Endodermal cell (in vitro differentiated cells): ENCODE measurements around the gene AGTR1. TPM values are rescaled to one million over a fixed set of nuclear protein-coding genes. Genes with fewer than 3 reads are reported as not detected.

Experiments used
- DNase-seq: peaks from one replicate; pipeline ENCODE4 v3.0.0-alpha.2; 2017
- H3K27ac ChIP-seq: 2 replicates; pipeline ENCODE4 v1.5.1; 2013; ENCODE audit warnings: mild to moderate bottlenecking, low read depth, low read length, moderate library complexity
- H3K27me3 ChIP-seq: 2 replicates; pipeline ENCODE4 v1.6.1; 2013; ENCODE audit warnings: mild to moderate bottlenecking, low read length, moderate library complexity; ENCODE audit not compliant: insufficient read depth, control insufficient read depth, poor library complexity, severe bottlenecking
- H3K36me3 ChIP-seq: 2 replicates; pipeline ENCODE4 v1.7.0; 2013; ENCODE audit warnings: mild to moderate bottlenecking, low read length, moderate library complexity; ENCODE audit not compliant: control insufficient read depth, insufficient read depth
- H3K4me1 ChIP-seq: one replicate; pipeline ENCODE4 v1.7.0; 2013; ENCODE audit warnings: low read length; ENCODE audit not compliant: control insufficient read depth, insufficient read depth
- H3K4me3 ChIP-seq: 2 replicates; pipeline ENCODE4 v1.5.1; 2013; ENCODE audit warnings: mild to moderate bottlenecking, low read length, moderate library complexity
- H3K9ac ChIP-seq: 2 replicates; pipeline ENCODE4 v1.6.1; 2013; ENCODE audit warnings: mild to moderate bottlenecking, low read length, moderate library complexity; ENCODE audit not compliant: poor library complexity, severe bottlenecking; ENCODE audit errors: extremely low read depth
- H3K9me3 ChIP-seq: 2 replicates; pipeline ENCODE4 v1.6.1; 2013; ENCODE audit warnings: mild to moderate bottlenecking, low read length, moderate library complexity; ENCODE audit not compliant: control insufficient read depth
- H3K27ac Mint-ChIP-seq: 2 replicates; pipeline ENCODE4 v1.8.0; 2020; ENCODE audit warnings: mixed read lengths
- H3K27me3 Mint-ChIP-seq: 2 replicates; pipeline ENCODE4 v1.8.0; 2021; ENCODE audit warnings: mild to moderate bottlenecking, mixed read lengths; ENCODE audit not compliant: insufficient read depth
- H3K36me3 Mint-ChIP-seq: 2 replicates; pipeline ENCODE4 v1.8.0; 2020; ENCODE audit warnings: low read depth, mixed read lengths
- H3K4me1 Mint-ChIP-seq: 2 replicates; pipeline ENCODE4 v1.8.0; 2020; ENCODE audit warnings: mixed read lengths
- H3K4me3 Mint-ChIP-seq: 2 replicates; pipeline ENCODE4 v1.8.0; 2020; ENCODE audit warnings: mild to moderate bottlenecking, moderate library complexity, mixed read lengths
- H3K9me3 Mint-ChIP-seq: 2 replicates; pipeline ENCODE4 v1.8.0; 2020; ENCODE audit warnings: mild to moderate bottlenecking, mixed read lengths
- WGBS, 2 experiments: methylation state at CpG; one replicate each; pipeline versions ENCODE4 v1.1.5 to v1.1.7; 2013; ENCODE audit warnings: missing lambda C conversion rate in 2 of 2, mixed read lengths in 1 of 2; ENCODE audit not compliant: insufficient coverage in 1 of 2, insufficient read length in 1 of 2; 5-methylcytosine and 5-hydroxymethylcytosine counted together
- total RNA-seq, 2 donors: library from RNA; stranded (reverse); fragmentation: NEBNext Ultra II Directional in 1 of 2; extraction: Animal tissue kit (Norgen Biotek cat#: 25700) in 1 of 2; gene quantifications; 2 replicates in 1 of 2; 3 replicates in 1 of 2; pipeline ENCODE4 v1.2.1, GENCODE V29; 2021
- TF ChIP-seq, protein P1 (sequence below): fragments of 200-600 bp; sonication (generic); conservative IDR thresholded peaks from 2 replicates; pipeline ENCODE4 v1.5.0; 2021; ENCODE audit warnings: antibody characterized with exemption, mild to moderate bottlenecking

Gene AGTR1
- total RNA-seq, 2 donors from 2014 or later = 0.15 TPM; not detected in 1

- TF ChIP-seq, protein P1, sequence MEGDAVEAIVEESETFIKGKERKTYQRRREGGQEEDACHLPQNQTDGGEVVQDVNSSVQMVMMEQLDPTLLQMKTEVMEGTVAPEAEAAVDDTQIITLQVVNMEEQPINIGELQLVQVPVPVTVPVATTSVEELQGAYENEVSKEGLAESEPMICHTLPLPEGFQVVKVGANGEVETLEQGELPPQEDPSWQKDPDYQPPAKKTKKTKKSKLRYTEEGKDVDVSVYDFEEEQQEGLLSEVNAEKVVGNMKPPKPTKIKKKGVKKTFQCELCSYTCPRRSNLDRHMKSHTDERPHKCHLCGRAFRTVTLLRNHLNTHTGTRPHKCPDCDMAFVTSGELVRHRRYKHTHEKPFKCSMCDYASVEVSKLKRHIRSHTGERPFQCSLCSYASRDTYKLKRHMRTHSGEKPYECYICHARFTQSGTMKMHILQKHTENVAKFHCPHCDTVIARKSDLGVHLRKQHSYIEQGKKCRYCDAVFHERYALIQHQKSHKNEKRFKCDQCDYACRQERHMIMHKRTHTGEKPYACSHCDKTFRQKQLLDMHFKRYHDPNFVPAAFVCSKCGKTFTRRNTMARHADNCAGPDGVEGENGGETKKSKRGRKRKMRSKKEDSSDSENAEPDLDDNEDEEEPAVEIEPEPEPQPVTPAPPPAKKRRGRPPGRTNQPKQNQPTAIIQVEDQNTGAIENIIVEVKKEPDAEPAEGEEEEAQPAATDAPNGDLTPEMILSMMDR = no peak
- no peak for DNase-seq
- Histone ChIP-seq H3K36me3 (no peaks in the 10 kb centered on the region), H3K4me3 (no peak overlapping the region), H3K27me3 (no peaks in the 10 kb centered on the region), H3K4me1 (no peaks in the 10 kb centered on the region), H3K9ac (no peak overlapping the region), H3K9me3 (no peaks in the 10 kb centered on the region), H3K27ac (no peak overlapping the region)
- no peaks in the 10 kb centered on the region for H3K4me1 Mint-ChIP-seq
- WGBS, 2 experiments = 80 to 93% methylated on average over 2 of the region's 2 CpGs
- no peaks in the 10 kb centered on the region for H3K9me3 Mint-ChIP-seq
- no peak overlapping the region for H3K27ac Mint-ChIP-seq
- no peaks in the 10 kb centered on the region for H3K27me3 Mint-ChIP-seq
- H3K4me3 Mint-ChIP-seq = no peak overlapping the region
- no peaks in the 10 kb centered on the region for H3K36me3 Mint-ChIP-seq
These were observed 23.2 kb downstream of the AGTR1 start for GRCh38 chr3:148720873-148721272.

DNA sequence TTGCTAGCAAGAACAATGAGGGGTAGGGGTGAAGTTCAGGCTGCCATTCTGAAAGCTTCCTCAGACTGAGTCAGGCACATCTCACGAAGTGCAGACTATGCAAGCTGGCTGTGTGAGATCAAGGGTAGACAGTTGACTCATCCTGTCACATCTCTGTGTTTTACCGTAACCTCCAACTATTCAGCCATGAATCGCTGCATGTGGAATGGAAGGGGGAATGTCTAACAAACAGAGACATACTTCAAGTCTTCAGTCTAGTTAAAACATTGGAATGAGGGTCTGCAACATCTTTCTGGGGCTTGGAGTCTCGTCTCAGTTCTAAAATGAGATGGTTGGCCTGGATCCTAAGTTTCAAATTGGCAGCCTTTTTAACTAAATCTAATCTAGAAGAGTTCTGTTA, 25.9 kb downstream of the AGTR1 start:
- Mint-ChIP-seq H3K27ac (no peak overlapping the region), H3K4me3 (no peak overlapping the region), H3K9me3 (no peaks in the 10 kb centered on the region), H3K36me3 (no peaks in the 10 kb centered on the region), H3K27me3 (no peaks in the 10 kb centered on the region), H3K4me1 (no peaks in the 10 kb centered on the region)
- no peaks in the 10 kb centered on the region for H3K4me1 ChIP-seq
- H3K4me3 ChIP-seq = no peak overlapping the region
- no peak overlapping the region for H3K27ac ChIP-seq
- 72 to 90% methylated on average over 2 to 4 of the region's 4 CpGs for WGBS, 2 experiments
- H3K9ac ChIP-seq = no peak overlapping the region
- no peak for DNase-seq
- H3K27me3 ChIP-seq = no peaks in the 10 kb centered on the region
- TF ChIP-seq, protein P1 = no peak
- no peaks in the 10 kb centered on the region for H3K36me3 ChIP-seq
- no peaks in the 10 kb centered on the region for H3K9me3 ChIP-seq

GRCh38 chr3:148727231-148727630, 29.5 kb downstream of the AGTR1 start:
- Histone ChIP-seq H3K4me1 (no peaks in the 10 kb centered on the region), H3K27me3 (no peaks in the 10 kb centered on the region), H3K9ac (no peak overlapping the region), H3K36me3 (no peaks in the 10 kb centered on the region), H3K4me3 (no peak overlapping the region), H3K27ac (no peak overlapping the region), H3K9me3 (no peaks in the 10 kb centered on the region)
- Mint-ChIP-seq H3K9me3 (no peaks in the 10 kb centered on the region), H3K27me3 (no peaks in the 10 kb centered on the region), H3K4me1 (no peaks in the 10 kb centered on the region), H3K27ac (no peak overlapping the region), H3K4me3 (no peak overlapping the region), H3K36me3 (no peaks in the 10 kb centered on the region)
- peak; percentile 84 for DNase-seq
- WGBS, 2 experiments = 58 to 69% methylated on average over 3 to 5 of the region's 5 CpGs
- TF ChIP-seq, protein P1 = peak; percentile 86
